ENCODE data around the gene ILKAP.

DNA sequence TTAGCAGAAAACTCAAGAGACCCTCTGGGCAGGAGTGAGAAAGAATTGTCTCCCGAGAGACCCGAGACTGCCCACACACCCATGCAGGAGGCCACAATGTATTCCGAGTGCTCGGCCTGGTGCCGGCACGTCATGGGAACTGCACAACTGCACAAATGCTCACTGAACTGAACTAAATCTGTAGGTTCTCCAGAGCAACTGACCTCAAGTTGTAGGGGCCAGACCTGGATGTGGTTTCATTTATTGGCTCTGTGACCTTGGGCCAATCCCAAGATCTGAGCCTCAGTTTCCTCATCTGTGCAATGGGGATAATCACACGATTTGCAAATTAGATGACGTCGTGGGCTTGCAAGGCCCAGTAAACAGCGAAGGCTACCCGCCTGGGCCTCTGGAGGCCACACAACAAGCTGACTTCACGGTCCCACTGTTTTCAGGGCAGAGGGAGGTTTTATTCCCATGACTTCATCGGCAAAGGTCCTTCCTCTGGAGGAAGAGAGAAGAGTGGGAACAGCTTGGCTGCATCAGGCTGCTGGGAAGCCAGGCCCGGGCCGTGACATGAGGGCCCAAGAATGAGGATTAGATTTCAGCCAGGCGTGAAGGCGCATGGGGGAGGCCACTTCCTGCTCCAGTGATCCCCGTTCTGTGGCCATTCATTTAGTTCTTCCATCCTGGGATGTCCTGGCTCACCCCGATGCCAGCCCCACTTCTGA lies 48.3 kb downstream of the ILKAP start:
- TF ChIP-seq, protein P1, sequence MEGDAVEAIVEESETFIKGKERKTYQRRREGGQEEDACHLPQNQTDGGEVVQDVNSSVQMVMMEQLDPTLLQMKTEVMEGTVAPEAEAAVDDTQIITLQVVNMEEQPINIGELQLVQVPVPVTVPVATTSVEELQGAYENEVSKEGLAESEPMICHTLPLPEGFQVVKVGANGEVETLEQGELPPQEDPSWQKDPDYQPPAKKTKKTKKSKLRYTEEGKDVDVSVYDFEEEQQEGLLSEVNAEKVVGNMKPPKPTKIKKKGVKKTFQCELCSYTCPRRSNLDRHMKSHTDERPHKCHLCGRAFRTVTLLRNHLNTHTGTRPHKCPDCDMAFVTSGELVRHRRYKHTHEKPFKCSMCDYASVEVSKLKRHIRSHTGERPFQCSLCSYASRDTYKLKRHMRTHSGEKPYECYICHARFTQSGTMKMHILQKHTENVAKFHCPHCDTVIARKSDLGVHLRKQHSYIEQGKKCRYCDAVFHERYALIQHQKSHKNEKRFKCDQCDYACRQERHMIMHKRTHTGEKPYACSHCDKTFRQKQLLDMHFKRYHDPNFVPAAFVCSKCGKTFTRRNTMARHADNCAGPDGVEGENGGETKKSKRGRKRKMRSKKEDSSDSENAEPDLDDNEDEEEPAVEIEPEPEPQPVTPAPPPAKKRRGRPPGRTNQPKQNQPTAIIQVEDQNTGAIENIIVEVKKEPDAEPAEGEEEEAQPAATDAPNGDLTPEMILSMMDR (IDR thresholded peaks at IDR 0.05), result no peak
- TF ChIP-seq TEAD4 (IDR thresholded peaks at IDR 0.05; ENCODE audit: borderline replicate concordance, insufficient read depth) (no peak), SMC3 (IDR thresholded peaks at IDR 0.05; ENCODE audit: low read depth, low read length) (no peak), EP300 (IDR thresholded peaks at IDR 0.05; ENCODE audit: borderline replicate concordance in 1 of 2, low read depth in 1 of 2, low read length in 1 of 2) (no peak), RAD21 (IDR thresholded peaks at IDR 0.05; ENCODE audit: low read length) (no peak), MXI1 (IDR thresholded peaks at IDR 0.05; ENCODE audit: low read depth, low read length) (no peak)
- TF ChIP-seq, protein P2, sequence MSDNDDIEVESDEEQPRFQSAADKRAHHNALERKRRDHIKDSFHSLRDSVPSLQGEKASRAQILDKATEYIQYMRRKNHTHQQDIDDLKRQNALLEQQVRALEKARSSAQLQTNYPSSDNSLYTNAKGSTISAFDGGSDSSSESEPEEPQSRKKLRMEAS (IDR thresholded peaks at IDR 0.05; ENCODE audit: low read depth), result no peak

Measured in SK-N-SH (cell line).